Large intestine (tissue), 3 donors: Measurements from ENCODE around the gene REXO1. TPM values are rescaled to one million over a fixed set of nuclear protein-coding genes. Genes with fewer than 3 reads are reported as not detected.
"Not testable (repeated sequence)": the region's sequence is repeated elsewhere in the genome, so short reads cannot be mapped to it uniquely, and the experiment has no call there.

Source experiments
- DNase-seq, 2 donors: peaks; one replicate each; pipeline versions ENCODE4 v3.0.0 to v3.0.0-alpha.2; 2013
- H3K27ac ChIP-seq: one replicate; pipeline ENCODE4 v1.5.1; 2013; ENCODE audit warnings: low read length
- H3K27me3 ChIP-seq: 2 replicates; pipeline ENCODE4 v1.6.1; 2013; ENCODE audit warnings: low read length; ENCODE audit not compliant: control insufficient read depth, insufficient read depth
- H3K36me3 ChIP-seq: 2 replicates; pipeline ENCODE4 v1.6.1; 2013; ENCODE audit warnings: low read length; ENCODE audit not compliant: control insufficient read depth, insufficient read depth
- H3K4me1 ChIP-seq: one replicate; pipeline ENCODE4 v1.6.1; 2013; ENCODE audit warnings: low read length; ENCODE audit not compliant: control insufficient read depth, insufficient read depth
- H3K4me3 ChIP-seq: one replicate; pipeline ENCODE4 v1.5.1; 2013; ENCODE audit warnings: low read length
- H3K9me3 ChIP-seq: one replicate; pipeline ENCODE4 v1.6.1; 2013; ENCODE audit warnings: mild to moderate bottlenecking, low read depth, low read length, moderate library complexity; ENCODE audit not compliant: control insufficient read depth
- WGBS: methylation state at CpG from one replicate; pipeline ENCODE4 v1.1.5; 2013; ENCODE audit warnings: low lambda C conversion rate; ENCODE audit not compliant: insufficient coverage; 5-methylcytosine and 5-hydroxymethylcytosine counted together
- polyA plus RNA-seq: library from polyadenylated mRNA; unstranded; fragments of 120-200 nt; gene quantifications from one replicate; pipeline ENCODE4 v1.2.1, GENCODE V29; 2013

The REXO1 gene
- polyA plus RNA-seq, 1 donor = 23.8 TPM

DNA sequence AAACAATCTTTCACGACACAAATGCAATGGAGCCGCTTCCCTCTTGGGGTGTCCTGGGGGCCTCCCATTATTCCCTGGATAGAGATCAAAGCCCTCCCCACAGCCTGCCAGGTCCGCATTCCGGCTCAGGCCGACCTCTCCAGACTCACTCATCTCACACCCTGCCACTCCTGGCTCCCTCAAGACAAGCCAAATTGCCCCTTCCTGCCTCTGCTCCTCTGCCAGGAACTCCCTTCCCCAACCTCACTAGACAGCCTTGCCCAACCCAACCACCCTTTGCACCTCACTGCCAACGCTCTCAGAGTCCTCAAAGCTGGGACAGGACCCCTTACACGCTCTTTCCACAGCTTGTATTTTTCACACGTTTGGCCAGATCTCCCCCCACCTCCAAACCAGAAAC lies 35.5 kb upstream of the REXO1 start:
- Histone ChIP-seq H3K4me3 (peak overlapping the region; percentile 100), H3K4me1 (peaks cover 24% of the 10 kb centered on the region), H3K27me3 (no peaks in the 10 kb centered on the region), H3K27ac (no peak overlapping the region), H3K36me3 (peaks cover 13% of the 10 kb centered on the region), H3K9me3 (no peaks in the 10 kb centered on the region)
- no CpG with 5 or more reads among the region's 8 CpGs for WGBS
- no peak for DNase-seq

DNA sequence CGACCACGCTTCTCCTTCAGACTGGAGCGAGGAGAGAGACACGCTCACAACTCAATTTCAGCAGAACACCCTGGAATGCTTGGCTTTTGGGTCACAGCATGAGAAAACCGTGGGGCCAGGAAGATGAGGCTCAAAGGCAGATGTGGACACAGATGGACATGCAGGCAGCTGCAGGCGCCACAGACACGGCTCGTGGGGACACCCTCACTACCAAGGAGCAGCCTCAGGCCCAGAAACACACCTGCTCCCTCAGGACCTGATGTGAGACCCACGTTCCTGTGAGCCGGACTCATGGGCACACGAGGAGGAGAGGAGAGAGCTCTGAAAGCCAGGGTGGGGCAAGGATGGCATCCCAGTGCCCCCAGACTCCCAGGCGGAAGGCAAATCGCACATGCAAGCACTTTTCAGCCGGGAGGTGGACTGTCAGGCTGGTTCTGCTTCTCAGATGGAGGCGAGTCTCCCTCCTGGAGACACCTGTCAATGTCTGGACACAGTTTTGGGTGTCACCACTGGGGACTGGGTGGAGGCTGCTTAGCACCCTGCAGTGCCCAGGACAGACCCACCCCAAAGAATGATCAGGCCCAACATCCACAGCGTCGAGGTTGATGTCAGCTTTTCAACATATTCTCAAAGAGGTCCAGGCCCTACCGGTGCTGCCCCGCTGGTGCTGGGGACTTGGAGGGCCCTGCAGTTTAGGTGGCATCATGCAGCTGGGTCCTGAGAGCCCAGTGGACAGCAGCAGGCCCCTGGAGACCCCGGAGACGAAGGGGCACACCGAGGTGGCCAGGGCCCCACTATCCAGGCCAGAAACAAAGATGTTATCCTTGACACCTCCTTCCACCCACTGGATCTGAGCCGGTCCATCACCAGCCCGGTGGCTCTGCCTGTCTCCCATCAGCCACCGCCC lies 34.8 kb upstream of the REXO1 start:
- Histone ChIP-seq H3K4me3 (no peak overlapping the region), H3K36me3 (peaks cover 13% of the 10 kb centered on the region), H3K4me1 (peaks cover 24% of the 10 kb centered on the region), H3K27ac (peak overlapping the region; percentile 23), H3K27me3 (no peaks in the 10 kb centered on the region), H3K9me3 (no peaks in the 10 kb centered on the region)
- WGBS = no CpG with 5 or more reads among the region's 25 CpGs
- no peak for DNase-seq

- WGBS = no CpG with 5 or more reads among the region's 31 CpGs
- Histone ChIP-seq H3K4me1 (peaks cover 24% of the 10 kb centered on the region), H3K27ac (peak overlapping the region; percentile 23), H3K36me3 (peaks cover 13% of the 10 kb centered on the region), H3K9me3 (no peaks in the 10 kb centered on the region), H3K4me3 (no peak overlapping the region), H3K27me3 (no peaks in the 10 kb centered on the region)
- no peak for DNase-seq
Measured at GRCh38 chr19:1882089-1882785, 34.0 kb upstream of the REXO1 start.

GRCh38 chr19:1881393-1882088 lies 33.3 kb upstream of the REXO1 start:
- peak overlapping the region; percentile 16 for H3K27ac ChIP-seq
- not testable (repeated sequence) for DNase-seq, H3K27me3 ChIP-seq, H3K9me3 ChIP-seq, H3K4me3 ChIP-seq
- H3K36me3 ChIP-seq = peaks cover 13% of the 10 kb centered on the region
- no CpG with 5 or more reads among the region's 44 CpGs for WGBS
- H3K4me1 ChIP-seq = peaks cover 26% of the 10 kb centered on the region

GRCh38 chr19:1880611-1881392 lies 32.5 kb upstream of the REXO1 start:
- no peak for DNase-seq
- Histone ChIP-seq H3K27ac (no peak overlapping the region), H3K36me3 (peaks cover 13% of the 10 kb centered on the region), H3K9me3 (peaks cover 3% of the 10 kb centered on the region), H3K27me3 (no peaks in the 10 kb centered on the region), H3K4me1 (peaks cover 30% of the 10 kb centered on the region), H3K4me3 (no peak overlapping the region)
- no CpG with 5 or more reads among the region's 35 CpGs for WGBS

DNA sequence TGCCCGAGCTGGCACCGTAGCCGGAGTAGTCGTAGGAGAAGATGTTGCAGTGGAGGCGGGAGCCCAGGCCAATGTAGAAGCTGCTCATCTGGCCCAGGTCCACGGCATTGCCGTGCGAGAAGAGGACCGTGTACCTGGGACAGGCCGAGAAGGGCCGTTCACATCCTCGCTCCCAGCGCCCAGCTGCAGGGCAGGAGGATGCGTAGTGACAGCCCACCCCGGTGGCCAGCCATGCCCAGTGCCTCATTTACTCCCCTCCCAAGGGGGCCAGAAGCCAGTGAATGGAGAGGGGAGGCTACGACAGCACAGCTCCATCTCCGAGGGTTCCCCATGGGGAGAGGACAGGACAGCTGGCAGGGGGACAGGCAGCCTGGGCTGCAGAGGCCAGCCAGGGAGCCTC lies 31.7 kb upstream of the REXO1 start:
- not testable (repeated sequence) for H3K4me3 ChIP-seq, H3K27me3 ChIP-seq, H3K27ac ChIP-seq, DNase-seq, H3K9me3 ChIP-seq
- WGBS = no CpG with 5 or more reads among the region's 17 CpGs
- Histone ChIP-seq H3K4me1 (peaks cover 30% of the 10 kb centered on the region), H3K36me3 (peaks cover 13% of the 10 kb centered on the region)

GRCh38 chr19:1878583-1878982 lies 30.3 kb upstream of the REXO1 start:
- H3K27me3 ChIP-seq, DNase-seq, H3K27ac ChIP-seq, H3K4me3 ChIP-seq, H3K9me3 ChIP-seq: not testable (repeated sequence)
- Histone ChIP-seq H3K4me1 (peaks cover 26% of the 10 kb centered on the region), H3K36me3 (peaks cover 15% of the 10 kb centered on the region)
- whole genome bisulfite sequencing = no CpG with 5 or more reads among the region's 8 CpGs

- Histone ChIP-seq H3K4me1 (peaks cover 16% of the 10 kb centered on the region), H3K36me3 (peaks cover 18% of the 10 kb centered on the region)
- not testable (repeated sequence) for H3K9me3 ChIP-seq, H3K27ac ChIP-seq, DNase-seq, H3K27me3 ChIP-seq, H3K4me3 ChIP-seq
- WGBS = no CpG with 5 or more reads among the region's 47 CpGs
Measured at GRCh38 chr19:1877280-1877660, 29.0 kb upstream of the REXO1 start.

DNA sequence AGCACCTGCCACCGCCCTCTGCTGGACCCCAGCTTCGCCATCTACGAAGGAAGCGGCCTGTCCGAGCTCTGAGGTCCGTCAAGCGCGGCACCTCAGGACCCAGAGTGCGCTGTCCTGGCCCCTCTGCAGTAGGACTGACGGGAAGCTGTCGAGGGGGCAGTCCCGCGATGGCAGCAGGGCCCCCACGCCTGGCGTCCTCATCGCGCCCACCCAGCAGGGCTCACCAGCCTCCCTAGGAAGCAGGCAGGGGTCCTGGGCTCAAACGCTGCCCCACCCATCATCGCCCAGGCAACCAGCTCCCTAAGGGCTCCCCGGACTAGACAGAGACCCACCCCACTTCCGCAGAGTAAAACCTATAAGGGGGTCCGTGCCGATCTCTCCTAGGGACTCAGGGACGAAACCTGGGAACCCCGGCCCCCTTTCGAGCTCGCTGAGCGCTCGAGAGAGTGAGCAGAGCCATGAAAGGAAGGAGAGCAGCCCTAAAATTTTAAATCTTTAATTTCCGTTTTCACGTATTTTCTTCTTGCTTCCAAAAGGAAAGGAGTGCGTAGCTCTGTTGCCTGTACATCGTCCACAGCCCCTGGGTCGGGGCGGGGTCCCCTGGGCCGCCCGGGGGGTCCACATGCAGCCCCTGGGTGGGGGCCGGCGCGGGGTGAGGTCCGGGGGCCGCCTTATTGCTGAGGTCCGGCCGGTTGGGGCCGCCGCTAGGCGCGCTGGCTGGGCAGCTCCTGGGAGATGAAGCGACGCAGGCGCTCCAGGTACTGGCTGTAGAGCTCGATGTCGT lies 28.4 kb upstream of the REXO1 start:
- H3K4me3 ChIP-seq = peak overlapping the region; percentile 99

More for the DNA sequence above, 28.4 kb upstream of the REXO1 start:
- Histone ChIP-seq H3K36me3 (peaks cover 18% of the 10 kb centered on the region), H3K27ac (peak overlapping the region; percentile 56), H3K4me1 (peaks cover 12% of the 10 kb centered on the region)
- not testable (repeated sequence) for H3K9me3 ChIP-seq, H3K27me3 ChIP-seq, DNase-seq
- WGBS = no CpG with 5 or more reads among the region's 53 CpGs
